Cardiac muscle cell (in vitro differentiated cells and primary cell): ENCODE data around the gene JCHAIN. TPM values are rescaled to one million over a fixed set of nuclear protein-coding genes. Genes with fewer than 3 reads are reported as not detected.

ENCODE experiments used
- DNase-seq, 2 donors: peaks; one replicate each; pipeline versions ENCODE4 v3.0.0 to v3.0.0-alpha.2; 2010 to 2017; ENCODE audit warnings: low read depth in 1 of 2, low spot score in 1 of 2
- H3K27ac ChIP-seq: fragments of 200-600 bp; sonication (generic); 2 replicates; pipeline ENCODE4 v1.5.1; 2016
- H3K27me3 ChIP-seq: fragments of 200-600 bp; sonication (generic); 2 replicates; pipeline ENCODE4 v1.6.0; 2016; ENCODE audit warnings: control low read depth
- H3K36me3 ChIP-seq: fragments of 200-600 bp; sonication (generic); 2 replicates; pipeline ENCODE4 v1.5.1; 2016; ENCODE audit warnings: control low read depth
- H3K4me1 ChIP-seq: fragments of 200-600 bp; sonication (generic); 2 replicates; pipeline ENCODE4 v1.8.1; 2017; ENCODE audit warnings: low read depth, mild to moderate bottlenecking, mixed run types
- H3K4me3 ChIP-seq: fragments of 200-600 bp; sonication (generic); 2 replicates; pipeline ENCODE4 v1.5.1; 2016; ENCODE audit warnings: mild to moderate bottlenecking
- H3K9me3 ChIP-seq: fragments of 200-600 bp; sonication (generic); 2 replicates; pipeline ENCODE4 v1.5.1; 2017; ENCODE audit warnings: low read depth, mild to moderate bottlenecking, control low read depth
- polyA plus RNA-seq: library from polyadenylated mRNA; unstranded; fragments of >200 nt; fragmentation: Nextera tagmentation; extraction: Ambion mirVana; gene quantifications from 2 replicates; pipeline ENCODE4 v1.2.1, GENCODE V29; 2016
- total RNA-seq: library from RNA; depleted of rRNA; stranded (reverse); fragments of >200 nt; gene quantifications from 2 replicates; pipeline ENCODE4 v1.2.3, GENCODE V29; 2016
- TF ChIP-seq, protein P1 (sequence below): IDR thresholded peaks from 2 replicates; pipeline ENCODE4 v1.5.1; 2012; ENCODE audit warnings: low read depth, mild to moderate bottlenecking, low read length

Gene JCHAIN
- total RNA-seq, result not detected in 2 replicates
- 0.61 TPM in 1 of 2 replicates, not detected in the other for polyA plus RNA-seq

DNA sequence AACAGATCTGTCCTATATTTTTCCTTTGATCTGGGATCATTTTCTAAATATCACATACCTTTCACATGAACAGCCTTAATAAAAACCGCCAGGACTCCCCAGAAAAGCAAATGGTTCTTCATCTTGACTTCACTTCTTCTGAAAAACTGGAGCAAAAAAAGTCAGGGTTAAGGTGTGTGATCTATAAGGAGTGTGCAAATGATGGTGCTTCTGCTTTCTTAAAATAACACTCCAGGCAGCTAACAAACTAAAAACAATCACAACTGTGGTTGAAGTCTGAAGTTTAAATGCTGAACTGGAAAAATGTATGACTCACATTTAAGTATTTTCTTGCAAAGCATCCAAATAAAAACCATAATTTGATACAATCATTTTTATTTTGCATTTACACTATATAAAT is at the start of gene JCHAIN:
Gene JCHAIN (minus strand): TSS at position 140 of the 400 bp plus-strand sequence. CDS start 18 bp downstream, at position 122.
- Histone ChIP-seq H3K36me3 (no peaks in the 10 kb centered on the region), H3K4me3 (no peak within 1 kb of the TSS), H3K4me1 (no peaks in the 10 kb centered on the region), H3K9me3 (no peaks in the 10 kb centered on the region), H3K27me3 (peaks cover 10% of the 10 kb centered on the region), H3K27ac (no peak within 1 kb of the TSS)
- TF ChIP-seq, protein P1, sequence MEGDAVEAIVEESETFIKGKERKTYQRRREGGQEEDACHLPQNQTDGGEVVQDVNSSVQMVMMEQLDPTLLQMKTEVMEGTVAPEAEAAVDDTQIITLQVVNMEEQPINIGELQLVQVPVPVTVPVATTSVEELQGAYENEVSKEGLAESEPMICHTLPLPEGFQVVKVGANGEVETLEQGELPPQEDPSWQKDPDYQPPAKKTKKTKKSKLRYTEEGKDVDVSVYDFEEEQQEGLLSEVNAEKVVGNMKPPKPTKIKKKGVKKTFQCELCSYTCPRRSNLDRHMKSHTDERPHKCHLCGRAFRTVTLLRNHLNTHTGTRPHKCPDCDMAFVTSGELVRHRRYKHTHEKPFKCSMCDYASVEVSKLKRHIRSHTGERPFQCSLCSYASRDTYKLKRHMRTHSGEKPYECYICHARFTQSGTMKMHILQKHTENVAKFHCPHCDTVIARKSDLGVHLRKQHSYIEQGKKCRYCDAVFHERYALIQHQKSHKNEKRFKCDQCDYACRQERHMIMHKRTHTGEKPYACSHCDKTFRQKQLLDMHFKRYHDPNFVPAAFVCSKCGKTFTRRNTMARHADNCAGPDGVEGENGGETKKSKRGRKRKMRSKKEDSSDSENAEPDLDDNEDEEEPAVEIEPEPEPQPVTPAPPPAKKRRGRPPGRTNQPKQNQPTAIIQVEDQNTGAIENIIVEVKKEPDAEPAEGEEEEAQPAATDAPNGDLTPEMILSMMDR, result no peak
- no peak for DNase-seq

DNA sequence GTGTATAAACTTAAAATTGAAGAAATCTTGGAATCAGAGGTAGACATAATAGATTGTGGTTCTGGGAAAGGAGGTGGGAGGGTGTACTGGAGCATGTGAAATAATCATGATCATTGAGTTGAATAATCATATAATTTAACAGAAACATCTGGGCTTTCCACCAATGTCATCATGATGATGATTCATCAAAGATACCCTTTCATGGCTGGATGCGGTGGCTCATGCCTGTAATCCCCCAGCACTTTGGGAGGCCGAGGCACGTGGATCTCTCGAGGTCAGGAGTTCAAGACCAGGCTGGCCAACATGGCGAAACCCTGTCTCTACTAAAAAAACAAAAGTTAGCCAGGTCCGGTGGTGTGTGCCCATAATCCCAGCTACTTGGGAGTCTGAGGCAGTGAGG is 48.8 kb upstream of the JCHAIN start:
- no peaks in the 10 kb centered on the region for H3K36me3 ChIP-seq
- no peak overlapping the region for H3K27ac ChIP-seq
- TF ChIP-seq, protein P1, result no peak
- no peak overlapping the region for H3K4me3 ChIP-seq
- H3K4me1 ChIP-seq, result peaks cover 10% of the 10 kb centered on the region
- DNase-seq, result peak in 1 of 2 donors; percentile 11
- no peaks in the 10 kb centered on the region for H3K9me3 ChIP-seq
- H3K27me3 ChIP-seq, result no peaks in the 10 kb centered on the region

DNA sequence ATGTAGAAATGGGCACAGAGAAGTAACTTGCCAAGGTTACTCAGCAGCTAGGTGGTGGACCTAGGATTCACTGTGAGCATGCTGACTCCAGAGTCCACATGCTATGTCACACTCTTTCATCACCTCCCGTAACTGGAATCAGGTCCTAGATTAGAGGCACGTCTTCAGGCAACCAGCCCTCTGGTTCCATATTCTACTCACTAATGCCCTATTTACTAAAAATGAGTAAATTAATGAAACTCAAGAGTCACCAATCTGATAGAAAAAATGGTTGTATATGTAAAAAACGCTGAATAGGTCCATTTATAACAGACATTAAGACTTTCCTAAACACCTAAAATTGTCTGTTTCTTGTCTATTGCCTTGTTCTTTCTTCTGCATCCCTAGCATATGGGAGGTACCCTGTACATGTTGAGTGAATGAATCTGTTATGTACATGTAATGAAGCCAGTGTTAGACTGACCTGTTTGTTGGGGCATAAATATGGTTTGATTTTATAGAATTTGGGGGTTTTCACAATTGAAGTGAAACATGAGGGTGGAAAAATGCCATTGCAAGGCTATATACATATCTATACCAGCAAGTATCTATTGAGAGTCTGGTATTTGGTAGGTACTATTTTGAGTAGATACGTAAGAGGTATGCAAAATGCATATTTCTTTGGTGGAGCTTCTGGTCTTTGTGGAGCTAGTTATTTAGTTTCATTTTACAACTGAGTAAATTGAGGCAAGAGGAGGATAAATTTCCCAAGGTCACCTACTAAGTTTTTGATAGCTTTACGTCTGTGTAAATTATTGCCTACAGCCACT is 48.0 kb upstream of the JCHAIN start:
- Histone ChIP-seq H3K27me3 (no peaks in the 10 kb centered on the region), H3K4me1 (peaks cover 10% of the 10 kb centered on the region), H3K27ac (no peak overlapping the region), H3K4me3 (no peak overlapping the region), H3K9me3 (no peaks in the 10 kb centered on the region), H3K36me3 (no peaks in the 10 kb centered on the region)
- TF ChIP-seq, protein P1, result no peak
- DNase-seq, result peak in 1 of 2 donors; percentile 29

DNA sequence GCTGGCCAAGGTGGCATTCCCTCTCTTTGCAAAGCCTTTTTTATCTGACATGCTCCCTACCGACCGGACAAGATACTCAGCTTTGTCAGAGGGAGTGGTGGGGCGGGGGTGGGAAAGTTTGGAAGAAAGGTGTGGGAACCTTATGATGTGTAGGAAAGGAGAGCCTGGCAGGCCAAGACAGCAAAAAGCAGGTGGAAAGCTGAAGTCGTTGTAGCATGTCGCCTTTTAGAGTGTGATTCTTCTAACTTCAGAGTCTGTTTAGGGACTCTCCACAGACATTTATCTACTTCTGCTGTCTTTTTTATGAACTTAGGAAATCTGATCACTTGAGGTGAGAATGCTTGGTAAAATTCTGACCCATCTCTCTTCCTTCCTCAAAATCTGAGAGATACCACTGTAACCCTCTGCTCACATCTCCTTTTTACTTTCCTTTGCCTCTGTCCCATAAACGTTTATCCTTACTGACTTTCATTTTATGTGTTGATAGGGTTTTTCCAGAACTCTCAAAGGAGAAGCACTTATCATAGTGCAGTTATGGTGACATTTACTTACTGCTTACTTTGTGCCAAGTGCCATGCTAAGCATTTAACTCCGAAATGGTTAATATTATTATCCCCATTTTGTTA is 47.3 kb upstream of the JCHAIN start:
- Histone ChIP-seq H3K9me3 (no peaks in the 10 kb centered on the region), H3K27me3 (no peaks in the 10 kb centered on the region), H3K27ac (no peak overlapping the region), H3K36me3 (no peaks in the 10 kb centered on the region), H3K4me3 (no peak overlapping the region), H3K4me1 (peaks cover 10% of the 10 kb centered on the region)
- DNase-seq, result no peak
- TF ChIP-seq, protein P1, result no peak

DNA sequence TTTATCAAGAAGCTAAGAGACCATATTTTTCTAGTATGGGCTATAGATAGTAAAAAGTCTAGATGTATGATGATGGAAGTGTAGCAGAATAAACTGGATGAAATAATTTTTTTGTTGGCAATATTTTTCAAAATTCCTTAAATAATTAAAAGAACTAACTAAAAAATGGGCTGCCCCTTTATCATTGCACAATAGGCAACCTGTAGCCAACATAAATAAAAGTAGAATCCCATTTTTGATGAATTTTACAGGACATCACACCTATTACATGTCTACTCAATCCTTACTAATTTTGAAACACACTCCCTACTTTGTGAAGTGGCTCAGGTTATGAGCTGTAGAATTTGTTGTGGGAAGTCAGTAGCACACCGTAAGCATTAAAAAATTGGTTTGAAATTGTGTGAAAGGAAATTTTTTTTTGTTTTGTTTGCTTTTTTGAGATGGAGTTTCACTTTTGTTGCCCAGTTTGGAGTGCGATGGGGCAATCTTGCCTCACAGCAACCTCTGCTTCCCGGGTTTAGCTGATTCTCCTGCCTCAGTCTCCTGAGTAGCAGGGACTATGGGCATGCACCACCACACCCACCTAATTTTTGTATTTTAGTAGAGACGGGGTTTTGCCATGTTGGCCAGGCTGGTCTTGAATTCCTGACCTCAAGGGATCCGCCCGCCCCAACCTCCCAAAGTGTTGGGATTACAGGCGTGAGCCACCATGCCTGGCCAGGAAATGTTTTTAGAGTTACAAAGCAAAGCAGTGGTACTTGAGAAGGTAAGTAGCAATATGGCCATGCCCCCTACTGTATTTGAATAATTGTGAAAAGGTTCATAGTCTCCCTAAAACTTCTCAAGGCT is 46.5 kb upstream of the JCHAIN start:
- TF ChIP-seq, protein P1, result no peak
- Histone ChIP-seq H3K36me3 (no peaks in the 10 kb centered on the region), H3K4me3 (no peak overlapping the region), H3K4me1 (peaks cover 10% of the 10 kb centered on the region), H3K27ac (no peak overlapping the region), H3K9me3 (no peaks in the 10 kb centered on the region), H3K27me3 (no peaks in the 10 kb centered on the region)
- no peak for DNase-seq
